ENCODE data around the gene PFKFB3.

Gene PFKFB3

DNA sequence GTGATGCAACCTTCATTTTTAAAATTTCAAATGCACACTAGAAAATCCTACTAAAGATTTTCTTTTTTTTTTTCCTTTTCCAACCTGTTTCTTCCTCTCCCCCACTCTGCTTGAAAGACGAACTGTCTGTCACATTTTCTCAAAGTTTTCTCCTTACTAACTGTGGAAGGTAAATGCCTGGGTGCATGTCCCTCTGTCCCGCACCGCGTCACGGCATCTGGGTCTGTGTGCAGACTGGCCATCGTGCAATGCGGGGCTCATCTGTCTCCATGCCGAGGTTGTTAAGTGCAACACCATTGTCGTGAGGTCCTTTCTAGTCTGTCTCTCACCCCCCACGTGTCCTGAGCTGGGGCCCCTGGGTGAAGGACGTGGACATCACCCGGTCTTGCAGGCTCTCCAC, 28.4 kb downstream of the PFKFB3 start:
- Histone ChIP-seq H3K36me3 (peaks cover 78 to 99% (median 90%) of the 10 kb centered on the region in 3 donors), H3K27ac (no peak overlapping the region), H3K27me3 (no peaks in the 10 kb centered on the region), H3K4me1 (peaks cover 0 to 12% (median 4%) of the 10 kb centered on the region in 4 donors), H3K4me3 (no peak overlapping the region), H3K9me3 (no peaks in the 10 kb centered on the region)
- TF ChIP-seq, protein P1, sequence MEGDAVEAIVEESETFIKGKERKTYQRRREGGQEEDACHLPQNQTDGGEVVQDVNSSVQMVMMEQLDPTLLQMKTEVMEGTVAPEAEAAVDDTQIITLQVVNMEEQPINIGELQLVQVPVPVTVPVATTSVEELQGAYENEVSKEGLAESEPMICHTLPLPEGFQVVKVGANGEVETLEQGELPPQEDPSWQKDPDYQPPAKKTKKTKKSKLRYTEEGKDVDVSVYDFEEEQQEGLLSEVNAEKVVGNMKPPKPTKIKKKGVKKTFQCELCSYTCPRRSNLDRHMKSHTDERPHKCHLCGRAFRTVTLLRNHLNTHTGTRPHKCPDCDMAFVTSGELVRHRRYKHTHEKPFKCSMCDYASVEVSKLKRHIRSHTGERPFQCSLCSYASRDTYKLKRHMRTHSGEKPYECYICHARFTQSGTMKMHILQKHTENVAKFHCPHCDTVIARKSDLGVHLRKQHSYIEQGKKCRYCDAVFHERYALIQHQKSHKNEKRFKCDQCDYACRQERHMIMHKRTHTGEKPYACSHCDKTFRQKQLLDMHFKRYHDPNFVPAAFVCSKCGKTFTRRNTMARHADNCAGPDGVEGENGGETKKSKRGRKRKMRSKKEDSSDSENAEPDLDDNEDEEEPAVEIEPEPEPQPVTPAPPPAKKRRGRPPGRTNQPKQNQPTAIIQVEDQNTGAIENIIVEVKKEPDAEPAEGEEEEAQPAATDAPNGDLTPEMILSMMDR (IDR thresholded peaks at IDR 0.05), result no peak
- intact Hi-C loops (cut with DNase I; ENCODE audit: low total_unique reads), result no loop called here
- DNase-seq, result no peak

DNA sequence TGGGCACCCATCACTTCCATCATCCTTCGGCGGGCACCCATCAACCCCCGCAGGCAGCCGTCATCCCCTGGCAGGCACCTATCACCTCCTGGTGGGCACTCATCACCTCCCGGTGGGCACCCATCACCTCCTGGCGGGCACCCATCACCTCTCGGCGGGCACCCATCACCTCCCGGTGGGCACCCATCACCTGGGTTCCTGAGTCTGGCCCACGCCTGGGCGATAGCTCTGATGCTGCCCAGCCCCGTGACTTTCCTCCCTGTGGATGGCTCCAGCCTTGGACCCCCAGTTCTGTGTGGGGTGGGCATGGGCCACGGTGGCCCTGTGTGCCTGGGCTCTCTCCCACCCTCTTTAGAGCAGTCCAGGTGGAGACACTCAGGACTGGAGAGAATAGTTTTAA, 29.0 kb downstream of the PFKFB3 start:
- H3K4me1 ChIP-seq, result peaks cover 0 to 12% (median 4%) of the 10 kb centered on the region in 4 donors
- DNase-seq, result no peak
- H3K27me3 ChIP-seq, result no peaks in the 10 kb centered on the region
- TF ChIP-seq, protein P1 (IDR thresholded peaks at IDR 0.05), result no peak
- H3K9me3 ChIP-seq, result no peaks in the 10 kb centered on the region
- H3K36me3 ChIP-seq, result peaks cover 76 to 99% (median 90%) of the 10 kb centered on the region in 3 donors
- H3K4me3 ChIP-seq, result no peak overlapping the region
- intact Hi-C loops (cut with DNase I; ENCODE audit: low total_unique reads), result no loop called here
- H3K27ac ChIP-seq, result no peak overlapping the region

DNA sequence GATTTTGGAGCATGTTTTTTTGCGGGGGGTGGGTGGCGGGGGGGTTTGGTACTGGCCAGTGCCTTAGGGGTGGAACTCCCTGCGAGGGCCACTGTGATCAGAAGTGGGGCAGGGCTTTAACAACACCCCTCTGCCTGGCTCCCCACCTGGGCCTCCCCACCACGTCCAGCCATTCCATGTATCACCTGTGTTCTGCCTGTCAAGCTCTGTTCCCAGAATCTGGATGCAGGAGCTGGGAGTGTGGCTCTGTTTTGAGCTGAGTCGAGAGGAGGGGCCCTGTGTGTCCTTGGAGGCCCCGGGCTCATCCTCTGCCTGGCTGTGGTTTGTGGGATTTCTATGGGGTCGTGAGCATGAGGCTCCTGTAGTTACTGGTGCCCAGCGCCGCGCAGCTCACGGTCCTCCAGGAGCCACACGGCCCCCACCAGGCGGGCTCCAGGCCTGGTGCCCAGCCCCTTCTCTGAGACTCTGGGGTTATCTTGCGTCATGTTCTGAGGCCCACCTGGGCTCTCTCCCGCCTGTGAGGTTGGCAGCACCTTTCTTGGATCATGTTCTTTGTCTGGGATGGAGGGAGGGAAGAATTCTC, 29.6 kb downstream of the PFKFB3 start:
- no peaks in the 10 kb centered on the region for H3K9me3 ChIP-seq
- H3K4me1 ChIP-seq, result peaks cover 0 to 11% (median 4%) of the 10 kb centered on the region in 4 donors
- H3K27ac ChIP-seq, result no peak overlapping the region
- no peaks in the 10 kb centered on the region for H3K27me3 ChIP-seq
- no peak overlapping the region for H3K4me3 ChIP-seq
- peaks cover 72 to 96% (median 86%) of the 10 kb centered on the region in 3 donors for H3K36me3 ChIP-seq
- TF ChIP-seq, protein P1 (IDR thresholded peaks at IDR 0.05), result no peak
- DNase-seq, result no peak
- intact Hi-C loops (cut with DNase I; ENCODE audit: low total_unique reads), result no loop called here

DNA sequence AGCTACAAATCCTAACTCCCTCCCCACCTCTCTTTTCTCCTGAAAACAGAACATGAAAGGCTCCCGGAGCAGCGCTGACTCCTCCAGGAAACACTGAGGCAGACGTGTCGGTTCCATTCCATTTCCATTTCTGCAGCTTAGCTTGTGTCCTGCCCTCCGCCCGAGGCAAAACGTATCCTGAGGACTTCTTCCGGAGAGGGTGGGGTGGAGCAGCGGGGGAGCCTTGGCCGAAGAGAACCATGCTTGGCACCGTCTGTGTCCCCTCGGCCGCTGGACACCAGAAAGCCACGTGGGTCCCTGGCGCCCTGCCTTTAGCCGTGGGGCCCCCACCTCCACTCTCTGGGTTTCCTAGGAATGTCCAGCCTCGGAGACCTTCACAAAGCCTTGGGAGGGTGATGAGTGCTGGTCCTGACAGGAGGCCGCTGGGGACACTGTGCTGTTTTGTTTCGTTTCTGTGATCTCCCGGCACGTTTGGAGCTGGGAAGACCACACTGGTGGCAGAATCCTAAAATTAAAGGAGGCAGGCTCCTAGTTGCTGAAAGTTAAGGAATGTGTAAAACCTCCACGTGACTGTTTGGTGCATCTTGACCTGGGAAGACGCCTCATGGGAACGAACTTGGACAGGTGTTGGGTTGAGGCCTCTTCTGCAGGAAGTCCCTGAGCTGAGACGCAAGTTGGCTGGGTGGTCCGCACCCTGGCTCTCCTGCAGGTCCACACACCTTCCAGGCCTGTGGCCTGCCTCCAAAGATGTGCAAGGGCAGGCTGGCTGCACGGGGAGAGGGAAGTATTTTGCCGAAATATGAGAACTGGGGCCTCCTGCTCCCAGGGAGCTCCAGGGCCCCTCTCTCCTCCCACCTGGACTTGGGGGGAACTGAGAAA, 30.4 kb downstream of the PFKFB3 start:
- H3K4me3 ChIP-seq, result no peak overlapping the region
- peaks cover 0 to 3% (median under 1%) of the 10 kb centered on the region in 4 donors for H3K4me1 ChIP-seq
- intact Hi-C loops (cut with DNase I; ENCODE audit: low total_unique reads), result no loop called here
- no peak for DNase-seq
- H3K36me3 ChIP-seq, result peaks cover 64 to 89% (median 79%) of the 10 kb centered on the region in 3 donors
- H3K27me3 ChIP-seq, result no peaks in the 10 kb centered on the region
- TF ChIP-seq, protein P1 (IDR thresholded peaks at IDR 0.05), result no peak
- no peaks in the 10 kb centered on the region for H3K9me3 ChIP-seq
- H3K27ac ChIP-seq, result no peak overlapping the region

DNA sequence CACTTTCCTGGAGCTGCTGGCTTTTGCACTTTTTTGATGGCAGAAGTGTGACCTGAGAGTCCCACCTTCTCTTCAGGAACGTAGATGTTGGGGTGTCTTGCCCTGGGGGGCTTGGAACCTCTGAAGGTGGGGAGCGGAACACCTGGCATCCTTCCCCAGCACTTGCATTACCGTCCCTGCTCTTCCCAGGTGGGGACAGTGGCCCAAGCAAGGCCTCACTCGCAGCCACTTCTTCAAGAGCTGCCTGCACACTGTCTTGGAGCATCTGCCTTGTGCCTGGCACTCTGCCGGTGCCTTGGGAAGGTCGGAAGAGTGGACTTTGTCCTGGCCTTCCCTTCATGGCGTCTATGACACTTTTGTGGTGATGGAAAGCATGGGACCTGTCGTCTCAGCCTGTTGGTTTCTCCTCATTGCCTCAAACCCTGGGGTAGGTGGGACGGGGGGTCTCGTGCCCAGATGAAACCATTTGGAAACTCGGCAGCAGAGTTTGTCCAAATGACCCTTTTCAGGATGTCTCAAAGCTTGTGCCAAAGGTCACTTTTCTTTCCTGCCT, 31.1 kb downstream of the PFKFB3 start:
- Histone ChIP-seq H3K4me1 (no peaks in the 10 kb centered on the region), H3K27ac (no peak overlapping the region), H3K9me3 (no peaks in the 10 kb centered on the region), H3K36me3 (peaks cover 60 to 81% (median 71%) of the 10 kb centered on the region in 3 donors), H3K4me3 (no peak overlapping the region), H3K27me3 (no peaks in the 10 kb centered on the region)
- intact Hi-C loops (cut with DNase I; ENCODE audit: low total_unique reads), result no loop called here
- DNase-seq, result no peak
- TF ChIP-seq, protein P1 (IDR thresholded peaks at IDR 0.05), result no peak

Data from tibial artery (tissue), 4 donors.